HEK293 (cell line): ENCODE data around the gene LRFN2.

Experiments
- SCRT1 ChIP-seq: fragments of 450-650 bp; formaldehyde crosslinking; IDR thresholded peaks from 2 replicates; pipeline ENCODE4 v1.5.1; 2016; ENCODE audit warnings: missing biosample characterization, missing genetic modification characterization, borderline replicate concordance
- ZNF132 ChIP-seq: fragments of 450-650 bp; formaldehyde crosslinking; IDR thresholded peaks from 2 replicates; pipeline ENCODE4 v1.5.1; 2017; ENCODE audit warnings: missing biosample characterization, missing genetic modification characterization, borderline replicate concordance
- ZNF146 ChIP-seq: fragments of 450-650 bp; formaldehyde crosslinking; IDR thresholded peaks from 2 replicates; pipeline ENCODE4 v1.5.1; 2016; ENCODE audit warnings: missing biosample characterization, missing genetic modification characterization
- ZNF24 ChIP-seq: fragments of 450-650 bp; formaldehyde crosslinking; IDR thresholded peaks from 2 replicates; pipeline ENCODE4 v1.5.1; 2016; ENCODE audit warnings: missing biosample characterization, missing genetic modification characterization
- ZNF248 ChIP-seq: fragments of 450-650 bp; formaldehyde crosslinking; IDR thresholded peaks from 2 replicates; pipeline ENCODE4 v1.5.1; 2017; ENCODE audit warnings: missing biosample characterization, missing genetic modification characterization
- ZNF274 ChIP-seq, 2 experiments: fragments of 200-500 bp in 1 of 2; fragments of 450-650 bp in 1 of 2; sonication (Bioruptor generic) in 1 of 2; formaldehyde crosslinking in 1 of 2; IDR thresholded peaks; 2 replicates each; pipeline versions ENCODE4 v1.5.1 to v1.6.1; 2014 to 2016; ENCODE audit warnings: borderline replicate concordance in 1 of 2, inconsistent platforms in 1 of 2, low read length in 1 of 2, missing biosample characterization in 1 of 2, missing genetic modification characterization in 1 of 2
- ZNF530 ChIP-seq: fragments of 450-650 bp; formaldehyde crosslinking; IDR thresholded peaks from 2 replicates; pipeline ENCODE4 v1.5.1; 2016; ENCODE audit warnings: low read depth, missing biosample characterization, missing genetic modification characterization
- ZNF558 ChIP-seq: fragments of 450-650 bp; formaldehyde crosslinking; IDR thresholded peaks from 2 replicates; pipeline ENCODE4 v1.5.1; 2016; ENCODE audit warnings: missing biosample characterization, missing genetic modification characterization
- ZNF571 ChIP-seq: fragments of 450-650 bp; formaldehyde crosslinking; IDR thresholded peaks from 2 replicates; pipeline ENCODE4 v1.5.0; 2017; ENCODE audit warnings: missing biosample characterization, missing genetic modification characterization
- ZNF670 ChIP-seq: fragments of 450-650 bp; formaldehyde crosslinking; IDR thresholded peaks from 2 replicates; pipeline ENCODE4 v1.5.1; 2016; ENCODE audit warnings: missing biosample characterization, missing genetic modification characterization, low read depth
- ZNF776 ChIP-seq: fragments of 450-650 bp; formaldehyde crosslinking; IDR thresholded peaks from 2 replicates; pipeline ENCODE4 v1.5.0; 2017; ENCODE audit warnings: missing biosample characterization, missing genetic modification characterization, borderline replicate concordance
- TF ChIP-seq, protein P1 (sequence below): fragments of 450-650 bp; formaldehyde crosslinking; IDR thresholded peaks from 2 replicates; pipeline ENCODE4 v1.5.1; 2016; ENCODE audit warnings: missing biosample characterization, missing genetic modification characterization
- TF ChIP-seq, protein P2 (sequence below): sonication (generic); formaldehyde crosslinking; IDR thresholded peaks from 2 replicates; pipeline ENCODE4 v1.8.1; 2022; ENCODE audit warnings: mild to moderate bottlenecking, moderate library complexity, missing genetic modification reagents

DNA sequence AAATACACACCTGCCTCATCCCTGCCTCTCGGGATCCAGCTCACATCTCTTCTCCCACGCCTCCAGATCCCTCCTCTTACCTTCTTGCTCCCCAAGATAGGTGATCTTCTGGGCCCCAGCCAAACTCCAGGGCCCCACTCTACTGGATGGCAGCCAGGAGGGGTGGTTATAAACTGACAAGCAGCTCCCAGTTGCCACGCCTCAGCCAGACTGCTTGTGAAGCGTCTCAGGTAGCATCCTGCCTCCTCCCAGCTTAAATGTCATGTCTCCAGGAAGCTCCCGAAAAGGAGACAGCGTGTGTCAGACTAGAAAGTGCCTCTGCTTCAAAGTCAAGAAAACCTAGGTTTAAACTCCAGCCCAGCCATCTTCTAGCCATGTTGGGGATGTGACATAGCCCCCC, 114.1 kb downstream of the LRFN2 start:
- no peak for TF ChIP-seq ZNF132 (tag by site-specific recombination)
- TF ChIP-seq ZNF530 (tag by site-specific recombination), result no peak
- no peak for TF ChIP-seq ZNF24 (tag by site-specific recombination)
- no peak for TF ChIP-seq ZNF146 (tag by site-specific recombination)
- no peak for TF ChIP-seq ZNF571 (tag by site-specific recombination)
- TF ChIP-seq, protein P1, sequence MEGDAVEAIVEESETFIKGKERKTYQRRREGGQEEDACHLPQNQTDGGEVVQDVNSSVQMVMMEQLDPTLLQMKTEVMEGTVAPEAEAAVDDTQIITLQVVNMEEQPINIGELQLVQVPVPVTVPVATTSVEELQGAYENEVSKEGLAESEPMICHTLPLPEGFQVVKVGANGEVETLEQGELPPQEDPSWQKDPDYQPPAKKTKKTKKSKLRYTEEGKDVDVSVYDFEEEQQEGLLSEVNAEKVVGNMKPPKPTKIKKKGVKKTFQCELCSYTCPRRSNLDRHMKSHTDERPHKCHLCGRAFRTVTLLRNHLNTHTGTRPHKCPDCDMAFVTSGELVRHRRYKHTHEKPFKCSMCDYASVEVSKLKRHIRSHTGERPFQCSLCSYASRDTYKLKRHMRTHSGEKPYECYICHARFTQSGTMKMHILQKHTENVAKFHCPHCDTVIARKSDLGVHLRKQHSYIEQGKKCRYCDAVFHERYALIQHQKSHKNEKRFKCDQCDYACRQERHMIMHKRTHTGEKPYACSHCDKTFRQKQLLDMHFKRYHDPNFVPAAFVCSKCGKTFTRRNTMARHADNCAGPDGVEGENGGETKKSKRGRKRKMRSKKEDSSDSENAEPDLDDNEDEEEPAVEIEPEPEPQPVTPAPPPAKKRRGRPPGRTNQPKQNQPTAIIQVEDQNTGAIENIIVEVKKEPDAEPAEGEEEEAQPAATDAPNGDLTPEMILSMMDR (tag by site-specific recombination), result no peak
- no peak for TF ChIP-seq ZNF274 (IDR thresholded peaks at IDR 0.05; ENCODE audit: low read length)
- no peak for TF ChIP-seq ZNF274 (tag by site-specific recombination; IDR thresholded peaks at IDR 0.05; ENCODE audit: borderline replicate concordance)
- no peak for TF ChIP-seq ZNF248 (tag by site-specific recombination)
- no peak for TF ChIP-seq ZNF776
- TF ChIP-seq, protein P2, sequence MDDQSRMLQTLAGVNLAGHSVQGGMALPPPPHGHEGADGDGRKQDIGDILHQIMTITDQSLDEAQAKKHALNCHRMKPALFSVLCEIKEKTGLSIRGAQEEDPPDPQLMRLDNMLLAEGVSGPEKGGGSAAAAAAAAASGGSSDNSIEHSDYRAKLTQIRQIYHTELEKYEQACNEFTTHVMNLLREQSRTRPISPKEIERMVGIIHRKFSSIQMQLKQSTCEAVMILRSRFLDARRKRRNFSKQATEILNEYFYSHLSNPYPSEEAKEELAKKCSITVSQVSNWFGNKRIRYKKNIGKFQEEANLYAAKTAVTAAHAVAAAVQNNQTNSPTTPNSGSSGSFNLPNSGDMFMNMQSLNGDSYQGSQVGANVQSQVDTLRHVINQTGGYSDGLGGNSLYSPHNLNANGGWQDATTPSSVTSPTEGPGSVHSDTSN (CRISPR knock-in tag), result no peak
- TF ChIP-seq ZNF670 (tag by site-specific recombination), result no peak
- no peak for TF ChIP-seq SCRT1 (tag by site-specific recombination)
- TF ChIP-seq ZNF558 (tag by site-specific recombination), result no peak
